Keratinocyte (primary cell): ENCODE data around the gene ZNF148. TPM values are rescaled to one million over a fixed set of nuclear protein-coding genes. Genes with fewer than 3 reads are reported as not detected.

ENCODE experiments used
- DNase-seq: peaks from one replicate; pipeline ENCODE4 v3.0.0-alpha.2; 2011; ENCODE audit warnings: low read depth, missing footprints, low spot score
- FAIRE-seq: peaks from 2 replicates; lab custom pipeline; 2011; peaks lifted over from hg19 to GRCh38; lab: Jason Lieb, UNC
- H2AFZ ChIP-seq: 2 replicates; pipeline ENCODE4 v1.6.0; 2012; ENCODE audit warnings: low read length, control low read depth, inconsistent platforms; ENCODE audit not compliant: control insufficient read depth
- H3K27ac ChIP-seq: 2 replicates; pipeline ENCODE4 v1.5.1; 2011; ENCODE audit warnings: low read length; ENCODE audit not compliant: control insufficient read depth, insufficient read depth
- H3K27me3 ChIP-seq: 3 replicates; pipeline ENCODE4 v1.6.0; 2011; ENCODE audit warnings: low read length; ENCODE audit not compliant: control insufficient read depth, insufficient read depth; ENCODE audit errors: extremely low read depth
- H3K36me3 ChIP-seq, 2 experiments: 2 replicates in 1 of 2; 3 replicates in 1 of 2; pipeline ENCODE4 v1.5.1; 2011; ENCODE audit warnings: low read length in 2 of 2, mild to moderate bottlenecking in 1 of 2; ENCODE audit not compliant: control insufficient read depth in 2 of 2, insufficient read depth in 2 of 2; ENCODE audit errors: extremely low read depth in 1 of 2
- H3K4me1 ChIP-seq: 3 replicates; pipeline ENCODE4 v1.5.1; 2011; ENCODE audit warnings: low read length; ENCODE audit not compliant: control insufficient read depth, insufficient read depth; ENCODE audit errors: extremely low read depth
- H3K4me2 ChIP-seq: 3 replicates; pipeline ENCODE4 v1.6.0; 2011; ENCODE audit warnings: low read depth, low read length; ENCODE audit not compliant: control insufficient read depth, insufficient read depth; ENCODE audit errors: extremely low read depth
- H3K4me3 ChIP-seq, 3 experiments: fragments of 200-600 bp in 1 of 3; sonication (generic) in 1 of 3; 2 replicates in 2 of 3; 3 replicates in 1 of 3; pipeline ENCODE4 v1.5.1; 2011 to 2016; ENCODE audit warnings: low read length in 3 of 3, mild to moderate bottlenecking in 3 of 3, control low read depth in 2 of 3, inconsistent platforms in 1 of 3, low read depth in 1 of 3, mixed read lengths in 1 of 3, mixed run types in 1 of 3, moderate library complexity in 1 of 3; ENCODE audit not compliant: control insufficient read depth in 2 of 3, insufficient read depth in 2 of 3; ENCODE audit errors: extremely low read depth in 1 of 3
- H3K79me2 ChIP-seq: 2 replicates; pipeline ENCODE4 v1.6.0; 2012; ENCODE audit warnings: low read length; ENCODE audit not compliant: control insufficient read depth, insufficient read depth
- H3K9ac ChIP-seq: 3 replicates; pipeline ENCODE4 v1.6.0; 2011; ENCODE audit warnings: low read length; ENCODE audit not compliant: control insufficient read depth, insufficient read depth; ENCODE audit errors: extremely low read depth
- H3K9me1 ChIP-seq: 3 replicates; pipeline ENCODE4 v1.6.0; 2011; ENCODE audit warnings: low read length; ENCODE audit not compliant: control insufficient read depth, insufficient read depth; ENCODE audit errors: extremely low read depth
- H3K9me3 ChIP-seq: 2 replicates; pipeline ENCODE4 v1.5.1; 2012; ENCODE audit warnings: low read depth, low read length; ENCODE audit not compliant: control insufficient read depth
- H4K20me1 ChIP-seq: 3 replicates; pipeline ENCODE4 v1.6.0; 2011; ENCODE audit warnings: low read length; ENCODE audit not compliant: control insufficient read depth, insufficient read depth; ENCODE audit errors: extremely low read depth
- EZH2 ChIP-seq: IDR thresholded peaks from one replicate; pipeline ENCODE4 v1.6.1; 2012; ENCODE audit warnings: inconsistent platforms, mild to moderate bottlenecking, low read length, moderate library complexity
- dilution Hi-C: fragments of 300-500 bp; cut with MboI; formaldehyde crosslinking; loops from one replicate; pipeline ENCODE4 v1.7.0; 2020; ENCODE audit warnings: low sequenced_read_pairs; ENCODE audit not compliant: extremely low pct_ligation_motif_present
- polyA plus RNA-seq, 5 experiments: library from polyadenylated mRNA; depleted of rRNA in 3 of 5; stranded (reverse) in 3 of 5; stranded (forward) in 1 of 5; unstranded in 1 of 5; fragments of >200 nt; gene quantifications; 1 replicate in 1 of 5; 2 replicates in 3 of 5; 3 replicates in 1 of 5; pipeline versions ENCODE4 v1.2.1 to v1.2.3, GENCODE V29; 2011 to 2012; ENCODE audit warnings: missing spikeins in 2 of 5, low read depth in 1 of 5, low replicate concordance in 1 of 5
- TF ChIP-seq, protein P1 (sequence below), 3 experiments: IDR thresholded peaks in 1 of 3; conservative IDR thresholded peaks in 1 of 3; optimal IDR thresholded peaks in 1 of 3; 2 replicates in 2 of 3; 3 replicates in 1 of 3; pipeline versions ENCODE3 to v1.5.1; 2011; ENCODE audit warnings: low read length in 3 of 3, mild to moderate bottlenecking in 3 of 3, moderate library complexity in 2 of 3, control low read depth in 1 of 3, inconsistent platforms in 1 of 3; ENCODE audit not compliant: insufficient read depth in 2 of 3; ENCODE audit errors: extremely low read depth in 1 of 3

ZNF148 gene
- polyA plus RNA-seq, 1 donor (not counting 4 experiments of a cell fraction or from before 2014, with no cell fraction given), result 21.4 TPM

DNA sequence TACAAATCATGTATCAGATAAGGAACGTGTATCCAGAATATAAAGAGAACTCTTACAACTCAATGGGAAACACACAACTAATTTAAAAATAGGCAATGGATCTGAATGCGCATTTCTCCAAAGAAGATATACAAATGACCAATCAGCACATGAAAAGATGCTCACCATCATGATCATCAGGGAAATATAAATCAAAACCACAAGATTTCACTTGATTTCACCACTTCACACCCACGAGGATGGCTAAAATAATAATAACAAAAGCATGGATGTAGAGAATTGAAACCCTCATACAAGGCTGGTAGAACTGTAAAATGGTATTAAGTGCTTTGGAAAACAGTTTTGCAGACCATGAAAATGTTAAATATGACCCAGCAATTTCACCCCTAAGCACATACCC lies 135.9 kb downstream of the ZNF148 start:
- Histone ChIP-seq H4K20me1 (no peaks in the 10 kb centered on the region), H3K4me3 (no peak overlapping the region), H3K27me3 (no peaks in the 10 kb centered on the region), H3K9ac (no peak overlapping the region), H3K79me2 (no peaks in the 10 kb centered on the region), H3K36me3 (no peaks in the 10 kb centered on the region), H3K9me1 (no peaks in the 10 kb centered on the region), H3K9me3 (no peaks in the 10 kb centered on the region), H2AFZ (no peak overlapping the region), H3K27ac (no peak overlapping the region), H3K4me1 (no peaks in the 10 kb centered on the region), H3K4me2 (no peak overlapping the region)
- DNase-seq (no peak), FAIRE-seq (no peak)
- dilution Hi-C loops, result no loop called here
- TF ChIP-seq, protein P1, sequence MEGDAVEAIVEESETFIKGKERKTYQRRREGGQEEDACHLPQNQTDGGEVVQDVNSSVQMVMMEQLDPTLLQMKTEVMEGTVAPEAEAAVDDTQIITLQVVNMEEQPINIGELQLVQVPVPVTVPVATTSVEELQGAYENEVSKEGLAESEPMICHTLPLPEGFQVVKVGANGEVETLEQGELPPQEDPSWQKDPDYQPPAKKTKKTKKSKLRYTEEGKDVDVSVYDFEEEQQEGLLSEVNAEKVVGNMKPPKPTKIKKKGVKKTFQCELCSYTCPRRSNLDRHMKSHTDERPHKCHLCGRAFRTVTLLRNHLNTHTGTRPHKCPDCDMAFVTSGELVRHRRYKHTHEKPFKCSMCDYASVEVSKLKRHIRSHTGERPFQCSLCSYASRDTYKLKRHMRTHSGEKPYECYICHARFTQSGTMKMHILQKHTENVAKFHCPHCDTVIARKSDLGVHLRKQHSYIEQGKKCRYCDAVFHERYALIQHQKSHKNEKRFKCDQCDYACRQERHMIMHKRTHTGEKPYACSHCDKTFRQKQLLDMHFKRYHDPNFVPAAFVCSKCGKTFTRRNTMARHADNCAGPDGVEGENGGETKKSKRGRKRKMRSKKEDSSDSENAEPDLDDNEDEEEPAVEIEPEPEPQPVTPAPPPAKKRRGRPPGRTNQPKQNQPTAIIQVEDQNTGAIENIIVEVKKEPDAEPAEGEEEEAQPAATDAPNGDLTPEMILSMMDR (optimal IDR thresholded peaks at IDR 0.05 in 1 of 3, IDR thresholded peaks at IDR 0.05 in 1 of 3, conservative IDR thresholded peaks at IDR 0.05 in 1 of 3; ENCODE audit: extremely low read depth in 1 of 3, insufficient read depth in 2 of 3, low read length in 3 of 3), result no peak
- no peak for TF ChIP-seq EZH2

DNA sequence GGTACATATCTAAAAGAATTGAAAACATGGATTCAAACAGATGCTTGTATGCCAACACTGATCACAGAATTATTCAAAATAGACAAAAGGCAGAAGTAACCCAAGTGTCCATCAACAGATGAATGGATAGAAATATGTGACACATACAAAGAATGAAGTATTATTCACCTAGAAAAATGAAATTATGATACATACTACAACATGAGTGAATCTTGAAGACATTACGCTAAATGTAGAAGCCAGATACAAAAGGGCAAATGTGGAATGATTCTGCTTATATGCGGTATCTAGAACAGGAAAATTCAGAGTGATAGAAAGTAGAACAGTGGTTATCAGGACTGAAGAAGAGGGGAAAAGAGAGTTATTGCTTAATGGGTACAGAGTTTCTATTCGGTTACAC lies 136.4 kb downstream of the ZNF148 start:
- H3K4me2 ChIP-seq, result no peak overlapping the region
- H3K36me3 ChIP-seq, result no peaks in the 10 kb centered on the region
- H4K20me1 ChIP-seq, result no peaks in the 10 kb centered on the region
- no peak overlapping the region for H3K9ac ChIP-seq
- H3K4me1 ChIP-seq, result no peaks in the 10 kb centered on the region
- no peaks in the 10 kb centered on the region for H3K9me3 ChIP-seq
- no peak overlapping the region for H2AFZ ChIP-seq
- no peaks in the 10 kb centered on the region for H3K9me1 ChIP-seq
- no peaks in the 10 kb centered on the region for H3K79me2 ChIP-seq
- FAIRE-seq (no peak), DNase-seq (no peak)
- no peak overlapping the region for H3K4me3 ChIP-seq
- no peaks in the 10 kb centered on the region for H3K27me3 ChIP-seq
- no peak overlapping the region for H3K27ac ChIP-seq
- dilution Hi-C loops, result no loop called here
- TF ChIP-seq, protein P1 (optimal IDR thresholded peaks at IDR 0.05 in 1 of 3, IDR thresholded peaks at IDR 0.05 in 1 of 3, conservative IDR thresholded peaks at IDR 0.05 in 1 of 3; ENCODE audit: extremely low read depth in 1 of 3, insufficient read depth in 2 of 3, low read length in 3 of 3), result no peak
- no peak for TF ChIP-seq EZH2
